ENCODE data around the gene LTBP2.

- TF ChIP-seq CTCF (tag by site-specific recombination; IDR thresholded peaks at IDR 0.05) (no peak), YY1 (tag by site-specific recombination; IDR thresholded peaks at IDR 0.05) (no peak)
Measured at GRCh38 chr14:74660167-74660566, 48.1 kb upstream of the LTBP2 start.
